Peyer's patch (tissue), 4 donors: ENCODE results near the gene ITPRIPL1. TPM values are rescaled to one million over a fixed set of nuclear protein-coding genes. Genes with fewer than 3 reads are reported as not detected.

ENCODE experiments used
- DNase-seq, 3 donors: peaks; one replicate each; pipeline ENCODE4 v3.0.0-alpha.2; 2017 to 2019
- H3K27ac ChIP-seq, 4 donors: fragments of 200-600 bp; sonication (generic); one replicate each; pipeline ENCODE4 v1.5.1; 2016 to 2019
- H3K27me3 ChIP-seq, 2 donors: fragments of 200-600 bp; sonication (generic); one replicate each; pipeline ENCODE4 v1.5.1; 2019
- H3K36me3 ChIP-seq, 3 donors: fragments of 200-600 bp; sonication (generic); one replicate each; pipeline ENCODE4 v1.5.1; 2016 to 2019
- H3K4me1 ChIP-seq, 4 donors: fragments of 200-600 bp; sonication (generic); one replicate each; pipeline ENCODE4 v1.5.1; 2016 to 2019
- H3K4me3 ChIP-seq, 4 donors: fragments of 200-600 bp; sonication (generic); 1 replicate in 3 of 4; 2 replicates in 1 of 4; pipeline ENCODE4 v1.5.1; 2016 to 2019; ENCODE audit warnings: mild to moderate bottlenecking in 1 of 4
- H3K9me3 ChIP-seq, 4 donors: fragments of 200-600 bp; sonication (generic); one replicate each; pipeline ENCODE4 v1.5.1; 2016 to 2019; ENCODE audit warnings: mild to moderate bottlenecking in 1 of 4
- POLR2A ChIP-seq, 2 donors: fragments of 450-650 bp; IDR thresholded peaks; one replicate each; pipeline ENCODE4 v1.5.1; 2017; ENCODE audit warnings: antibody characterized with exemption in 2 of 2, mild to moderate bottlenecking in 2 of 2, moderate library complexity in 2 of 2
- total RNA-seq, 4 donors: library from RNA; depleted of rRNA; stranded (reverse); fragments of >200 nt; gene quantifications; one replicate each; pipeline ENCODE4 v1.1.0, GENCODE V29; 2016
- TF ChIP-seq, protein P1 (sequence below), 6 experiments: fragments of 450-650 bp in 4 of 6; fragments of 200-600 bp in 2 of 6; sonication (generic) in 1 of 6; IDR thresholded peaks; one replicate each; pipeline ENCODE4 v1.5.1; 2017 to 2019; ENCODE audit warnings: antibody characterized with exemption in 6 of 6, mild to moderate bottlenecking in 3 of 6, moderate library complexity in 1 of 6

ITPRIPL1 gene
- total RNA-seq, 4 donors from 2014 or later, result 1.1 to 1.3 TPM; not detected in 2

DNA sequence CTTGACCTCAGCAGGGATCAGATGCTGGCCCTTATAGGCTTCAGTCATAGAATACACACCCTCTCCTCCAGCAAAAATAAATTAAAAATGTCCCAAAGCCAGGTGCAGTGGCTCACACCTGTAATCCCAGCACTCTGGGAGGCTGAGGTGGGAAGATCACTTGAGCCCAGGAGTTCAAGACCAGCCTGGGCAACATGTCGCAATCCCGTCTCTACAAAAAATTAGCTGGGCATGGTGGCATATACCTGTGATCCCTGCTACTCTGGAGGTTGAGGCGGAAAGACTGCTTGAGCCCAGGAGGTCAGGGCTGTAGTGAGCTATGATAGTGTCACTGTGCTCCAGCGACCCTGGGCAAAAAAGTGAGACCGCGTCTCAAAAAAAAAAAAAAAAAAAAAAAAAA lies 4.8 kb downstream of the ITPRIPL1 start:
- Histone ChIP-seq H3K4me3 (no peak overlapping the region), H3K27me3 (peaks cover 0 to 7% of the 10 kb centered on the region in 2 donors), H3K36me3 (no peaks in the 10 kb centered on the region), H3K27ac (no peak overlapping the region), H3K4me1 (peaks cover 0 to 9% (median 4%) of the 10 kb centered on the region in 4 donors), H3K9me3 (no peaks in the 10 kb centered on the region)
- no peak for DNase-seq
- TF ChIP-seq, protein P1, sequence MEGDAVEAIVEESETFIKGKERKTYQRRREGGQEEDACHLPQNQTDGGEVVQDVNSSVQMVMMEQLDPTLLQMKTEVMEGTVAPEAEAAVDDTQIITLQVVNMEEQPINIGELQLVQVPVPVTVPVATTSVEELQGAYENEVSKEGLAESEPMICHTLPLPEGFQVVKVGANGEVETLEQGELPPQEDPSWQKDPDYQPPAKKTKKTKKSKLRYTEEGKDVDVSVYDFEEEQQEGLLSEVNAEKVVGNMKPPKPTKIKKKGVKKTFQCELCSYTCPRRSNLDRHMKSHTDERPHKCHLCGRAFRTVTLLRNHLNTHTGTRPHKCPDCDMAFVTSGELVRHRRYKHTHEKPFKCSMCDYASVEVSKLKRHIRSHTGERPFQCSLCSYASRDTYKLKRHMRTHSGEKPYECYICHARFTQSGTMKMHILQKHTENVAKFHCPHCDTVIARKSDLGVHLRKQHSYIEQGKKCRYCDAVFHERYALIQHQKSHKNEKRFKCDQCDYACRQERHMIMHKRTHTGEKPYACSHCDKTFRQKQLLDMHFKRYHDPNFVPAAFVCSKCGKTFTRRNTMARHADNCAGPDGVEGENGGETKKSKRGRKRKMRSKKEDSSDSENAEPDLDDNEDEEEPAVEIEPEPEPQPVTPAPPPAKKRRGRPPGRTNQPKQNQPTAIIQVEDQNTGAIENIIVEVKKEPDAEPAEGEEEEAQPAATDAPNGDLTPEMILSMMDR (IDR thresholded peaks at IDR 0.05), result no peak
- TF ChIP-seq POLR2A (IDR thresholded peaks at IDR 0.05), result no peak

DNA sequence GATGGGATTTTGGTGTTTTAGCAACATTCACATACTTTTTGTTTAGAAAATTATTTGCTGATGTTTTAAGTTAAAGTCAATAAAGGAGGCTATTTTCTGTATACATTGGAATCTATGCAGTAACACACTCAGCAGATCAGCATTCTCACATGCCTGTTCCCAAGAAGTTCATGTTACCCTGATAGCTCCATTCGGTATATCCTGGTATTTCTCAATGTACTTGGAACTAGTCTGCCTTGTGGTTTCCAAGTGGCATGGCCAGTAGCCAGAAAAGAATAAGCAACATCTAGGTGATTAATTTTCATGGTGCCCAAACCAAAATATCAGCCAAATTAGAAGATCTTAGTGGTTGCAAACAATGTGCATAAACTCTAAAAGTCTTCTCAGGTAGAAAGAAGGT lies 5.3 kb downstream of the ITPRIPL1 start:
- no peak overlapping the region for H3K4me3 ChIP-seq
- no peak for DNase-seq
- no peaks in the 10 kb centered on the region for H3K36me3 ChIP-seq
- TF ChIP-seq, protein P1 (IDR thresholded peaks at IDR 0.05), result no peak
- TF ChIP-seq POLR2A (IDR thresholded peaks at IDR 0.05), result no peak
- H3K27me3 ChIP-seq, result peaks cover 0 to 2% of the 10 kb centered on the region in 2 donors
- no peaks in the 10 kb centered on the region for H3K9me3 ChIP-seq
- no peak overlapping the region for H3K27ac ChIP-seq
- H3K4me1 ChIP-seq, result peaks cover 0 to 9% (median 1%) of the 10 kb centered on the region in 4 donors

DNA sequence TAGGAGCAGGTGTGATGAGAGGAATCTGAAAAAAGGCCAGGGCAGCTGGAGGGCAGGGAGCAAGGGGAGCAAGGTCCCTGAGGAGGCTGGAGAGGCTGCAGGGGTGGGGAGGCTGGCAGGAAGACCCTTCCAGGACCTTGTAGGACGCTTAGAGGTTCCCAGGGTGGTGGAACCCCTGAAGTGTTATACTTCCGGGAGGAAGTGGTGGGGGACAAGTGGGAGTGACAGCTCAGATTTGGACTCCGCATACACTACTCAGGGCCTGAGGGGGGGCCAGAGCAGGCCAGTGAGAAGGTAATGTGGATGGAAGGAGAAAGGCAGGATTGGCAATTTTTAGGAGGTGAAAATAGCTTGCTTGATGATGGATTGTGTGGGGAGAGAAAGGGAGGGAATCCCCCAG lies 8.6 kb downstream of the ITPRIPL1 start:
- no peaks in the 10 kb centered on the region for H3K36me3 ChIP-seq
- TF ChIP-seq POLR2A (IDR thresholded peaks at IDR 0.05), result no peak
- TF ChIP-seq, protein P1 (IDR thresholded peaks at IDR 0.05), result no peak
- H3K4me1 ChIP-seq, result peaks cover 3 to 6% (median 4%) of the 10 kb centered on the region in 4 donors
- H3K27me3 ChIP-seq, result no peaks in the 10 kb centered on the region
- no peak overlapping the region for H3K27ac ChIP-seq
- no peak overlapping the region for H3K4me3 ChIP-seq
- H3K9me3 ChIP-seq, result no peaks in the 10 kb centered on the region
- peak in 1 of 3 donors; percentile 37 for DNase-seq

DNA sequence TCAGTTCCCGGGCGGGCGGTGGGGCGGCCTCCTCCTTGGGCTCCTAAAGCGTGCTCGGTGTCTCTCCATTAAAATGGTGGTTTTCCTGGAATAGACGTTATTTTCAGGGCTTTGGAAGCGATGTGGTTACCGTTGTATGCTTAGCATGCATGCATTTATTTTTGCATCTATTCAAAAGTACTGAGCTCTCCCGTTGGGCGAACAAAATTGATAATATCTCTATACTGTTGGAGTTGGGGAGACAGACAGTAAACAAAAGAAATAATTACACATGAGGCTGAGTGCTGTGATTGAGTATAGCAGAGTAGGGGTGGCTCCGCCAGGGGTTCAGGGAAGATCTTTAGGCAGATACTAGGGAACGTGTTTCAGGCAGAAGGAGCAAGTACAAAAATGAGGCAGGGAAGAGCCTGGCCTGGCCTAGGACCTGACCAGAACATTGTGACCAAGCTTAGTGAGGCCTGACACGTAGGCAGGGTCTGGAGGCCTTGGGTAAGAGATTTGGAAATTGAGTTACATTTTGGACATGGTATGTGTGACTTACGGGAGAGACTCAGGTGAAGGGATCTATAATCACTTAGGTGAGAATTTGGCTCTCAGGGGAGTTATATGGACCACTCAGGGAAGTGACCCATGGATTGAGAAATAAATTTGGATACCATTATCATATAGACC lies 11.1 kb downstream of the ITPRIPL1 start:
- TF ChIP-seq, protein P1 (IDR thresholded peaks at IDR 0.05), result no peak
- TF ChIP-seq POLR2A (IDR thresholded peaks at IDR 0.05), result no peak
- Histone ChIP-seq H3K4me1 (peaks cover 3 to 6% (median 4%) of the 10 kb centered on the region in 4 donors), H3K9me3 (no peaks in the 10 kb centered on the region), H3K36me3 (no peaks in the 10 kb centered on the region), H3K4me3 (peak overlapping the region; percentile 46 to 92 (median 72)), H3K27ac (peak overlapping the region in 3 of 4 donors; percentile 90 to 92 (median 91)), H3K27me3 (no peaks in the 10 kb centered on the region)
- DNase-seq, result peak in 1 of 3 donors; percentile 25

DNA sequence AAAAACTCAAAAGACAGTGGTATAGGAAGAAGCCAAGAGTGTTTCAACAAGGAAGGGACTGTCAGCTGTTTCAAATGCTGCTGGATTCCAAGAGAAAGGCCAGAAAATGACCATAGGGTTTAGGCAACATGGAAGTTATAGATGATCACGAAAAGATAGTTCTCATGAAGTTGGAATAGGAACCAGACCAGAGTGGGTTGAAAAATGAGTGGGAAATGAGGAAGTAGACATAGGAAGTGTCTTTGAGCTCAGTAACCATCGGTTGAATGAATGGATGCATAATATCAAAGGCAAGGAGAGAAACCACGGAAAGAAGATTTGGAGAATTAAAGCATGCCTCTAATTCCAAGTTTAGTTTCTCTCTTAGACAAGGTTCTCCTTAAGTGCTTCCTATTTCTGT lies 11.8 kb downstream of the ITPRIPL1 start:
- no peaks in the 10 kb centered on the region for H3K27me3 ChIP-seq
- no peaks in the 10 kb centered on the region for H3K36me3 ChIP-seq
- no peaks in the 10 kb centered on the region for H3K9me3 ChIP-seq
- H3K4me3 ChIP-seq, result no peak overlapping the region
- DNase-seq, result no peak
- no peak for TF ChIP-seq POLR2A (IDR thresholded peaks at IDR 0.05)
- TF ChIP-seq, protein P1 (IDR thresholded peaks at IDR 0.05), result no peak
- peaks cover 3 to 9% (median 5%) of the 10 kb centered on the region in 4 donors for H3K4me1 ChIP-seq
- peak overlapping the region in 1 of 4 donors; percentile 91 for H3K27ac ChIP-seq
